HG03097 (cell line): ENCODE results near the gene MBOAT2.
"Not testable (repeated sequence)": the region's sequence is repeated elsewhere in the genome, so short reads cannot be mapped to it uniquely, and the experiment has no call there.

Experiments
- ATAC-seq: cut with Tn5 transposase; IDR thresholded peaks from one replicate; pipeline ENCODE4 v1.9.1; 2021; ENCODE audit not compliant: unreplicated experiment, low FRiP score

MBOAT2 gene

GRCh38 chr2:8993196-8993901 is 10.1 kb downstream of the MBOAT2 start:
- ATAC-seq = no peak

GRCh38 chr2:8992643-8993042 is 10.8 kb downstream of the MBOAT2 start:
- ATAC-seq = no peak

- no peak for ATAC-seq
These were observed 13.9 kb downstream of the MBOAT2 start for GRCh38 chr2:8989536-8990079.

- no peak for ATAC-seq
These were observed 16.1 kb downstream of the MBOAT2 start for GRCh38 chr2:8987410-8987809.

GRCh38 chr2:8986327-8986976 is 17.0 kb downstream of the MBOAT2 start:
- ATAC-seq = no peak

GRCh38 chr2:8985561-8986326 is 17.7 kb downstream of the MBOAT2 start:
- no peak for ATAC-seq

- no peak for ATAC-seq
These were observed 18.6 kb downstream of the MBOAT2 start for GRCh38 chr2:8984855-8985254.

- ATAC-seq = no peak
These were observed 19.3 kb downstream of the MBOAT2 start for GRCh38 chr2:8984157-8984556.

- no peak for ATAC-seq
These were observed 19.9 kb downstream of the MBOAT2 start for GRCh38 chr2:8983571-8983970.

- ATAC-seq = no peak
These were observed 21.6 kb downstream of the MBOAT2 start for GRCh38 chr2:8981876-8982275.

- no peak for ATAC-seq
These were observed 23.4 kb downstream of the MBOAT2 start for GRCh38 chr2:8980096-8980495.

GRCh38 chr2:8977758-8978157 is 25.7 kb downstream of the MBOAT2 start:
- ATAC-seq = no peak

- ATAC-seq = no peak
These were observed 26.8 kb downstream of the MBOAT2 start for GRCh38 chr2:8976442-8977259.

GRCh38 chr2:8974016-8974415 is 29.5 kb downstream of the MBOAT2 start:
- no peak for ATAC-seq

- not testable (repeated sequence) for ATAC-seq
These were observed 30.5 kb downstream of the MBOAT2 start for GRCh38 chr2:8973017-8973416.

- ATAC-seq = not testable (repeated sequence)
These were observed 30.9 kb downstream of the MBOAT2 start for GRCh38 chr2:8972535-8972934.

- ATAC-seq = not testable (repeated sequence)
These were observed 34.1 kb downstream of the MBOAT2 start for GRCh38 chr2:8969348-8969747.

GRCh38 chr2:8966123-8966908 is 37.2 kb downstream of the MBOAT2 start:
- no peak for ATAC-seq

- ATAC-seq = no peak
These were observed 38.1 kb downstream of the MBOAT2 start for GRCh38 chr2:8965216-8965969.
